GM19238 (cell line): ENCODE data around the gene RAD51D.
"Not testable (repeated sequence)": the region's sequence is repeated elsewhere in the genome, so short reads cannot be mapped to it uniquely, and the experiment has no call there.

Experiments
- DNase-seq: peaks from one replicate; pipeline ENCODE4 v3.0.0; 2011; ENCODE audit warnings: low spot score; ENCODE audit not compliant: insufficient read length

Gene RAD51D

DNA sequence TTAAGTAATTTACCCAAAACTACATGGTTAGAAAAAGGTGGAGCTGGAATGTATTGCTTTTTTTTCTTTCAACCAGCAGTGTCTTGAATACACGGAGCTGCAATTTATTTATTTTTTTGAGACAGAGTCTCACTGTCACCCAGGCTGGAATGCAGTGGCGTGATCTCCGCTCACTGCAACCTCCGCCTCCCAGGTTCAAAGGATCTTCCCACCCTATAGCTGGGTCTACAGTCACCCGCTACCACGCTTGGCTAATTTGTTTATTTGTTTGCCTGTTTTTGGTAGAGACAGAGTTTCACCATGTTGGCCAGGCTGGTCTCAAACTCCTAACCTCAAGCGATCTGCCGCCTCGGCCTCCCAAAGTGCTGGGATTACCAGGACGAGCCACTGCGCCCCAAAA, 29.0 kb downstream of the RAD51D start:
- not testable (repeated sequence) for DNase-seq

DNA sequence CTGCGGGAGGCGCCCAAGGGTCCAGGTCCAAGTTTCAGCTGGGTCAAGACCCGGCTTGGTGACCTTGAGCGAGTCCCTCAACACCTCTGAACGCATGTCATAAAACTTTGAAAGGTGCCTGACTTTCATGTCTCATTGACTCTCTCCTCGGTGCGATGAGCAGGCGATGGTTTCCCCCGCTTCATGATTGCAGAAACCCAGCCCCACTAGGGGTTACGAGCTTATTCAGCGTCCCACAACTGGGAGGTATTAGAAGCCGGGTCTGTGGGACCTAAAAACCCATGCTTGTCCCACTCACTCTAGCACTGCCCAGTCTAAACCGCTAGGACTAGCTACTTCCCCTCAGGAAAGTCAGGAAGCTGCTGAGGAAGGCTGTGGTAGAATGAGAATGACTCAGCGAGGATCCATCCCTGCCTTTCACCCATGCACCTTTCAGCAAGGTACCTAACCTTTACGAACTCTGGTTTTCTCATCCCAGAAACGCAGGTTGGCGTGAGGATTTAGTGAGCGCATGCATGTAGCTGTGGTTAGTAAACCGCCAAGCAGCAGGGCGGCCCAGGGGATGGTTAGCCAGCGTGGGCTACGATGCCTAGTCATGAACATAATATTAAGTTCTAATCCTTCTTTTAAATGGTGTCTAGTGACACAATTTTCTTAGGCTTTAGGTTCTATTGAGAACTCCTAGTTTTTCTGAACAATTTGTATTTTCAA, 29.9 kb downstream of the RAD51D start:
- no peak for DNase-seq

GRCh38 chr17:35088881-35089585, 30.6 kb downstream of the RAD51D start:
- DNase-seq = peak; percentile 77

- no peak for DNase-seq
Observed at GRCh38 chr17:35088356-35088880, 31.2 kb downstream of the RAD51D start.

DNA sequence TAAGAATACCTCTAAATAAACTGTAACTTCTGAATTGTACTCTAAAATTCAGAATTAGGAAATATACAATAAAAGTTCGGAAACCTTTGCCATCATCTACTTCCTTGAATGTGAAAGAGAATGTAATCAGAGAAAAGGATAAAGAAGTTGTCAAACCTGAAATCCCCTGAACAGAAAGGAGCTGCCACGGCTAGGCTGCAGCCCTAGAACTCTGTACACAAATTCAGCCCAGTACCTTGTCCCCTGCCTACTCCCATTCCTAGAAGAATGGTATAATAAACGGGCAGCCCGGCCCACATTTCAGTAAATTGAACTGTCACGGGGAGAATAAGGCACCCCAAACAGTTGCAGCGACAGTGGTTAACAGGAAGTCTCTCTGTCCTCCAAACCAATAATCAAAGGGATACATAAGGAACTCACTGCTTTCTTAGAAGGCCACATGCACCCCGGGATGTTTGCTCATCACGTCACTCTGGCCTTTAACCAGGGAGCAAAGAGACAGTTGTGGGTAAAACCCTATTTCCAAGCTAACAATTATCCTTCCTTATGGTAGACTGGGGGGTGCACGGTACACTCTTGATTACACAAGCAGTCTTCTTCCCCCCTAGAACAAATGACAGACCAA, 31.8 kb downstream of the RAD51D start:
- DNase-seq = no peak

DNA sequence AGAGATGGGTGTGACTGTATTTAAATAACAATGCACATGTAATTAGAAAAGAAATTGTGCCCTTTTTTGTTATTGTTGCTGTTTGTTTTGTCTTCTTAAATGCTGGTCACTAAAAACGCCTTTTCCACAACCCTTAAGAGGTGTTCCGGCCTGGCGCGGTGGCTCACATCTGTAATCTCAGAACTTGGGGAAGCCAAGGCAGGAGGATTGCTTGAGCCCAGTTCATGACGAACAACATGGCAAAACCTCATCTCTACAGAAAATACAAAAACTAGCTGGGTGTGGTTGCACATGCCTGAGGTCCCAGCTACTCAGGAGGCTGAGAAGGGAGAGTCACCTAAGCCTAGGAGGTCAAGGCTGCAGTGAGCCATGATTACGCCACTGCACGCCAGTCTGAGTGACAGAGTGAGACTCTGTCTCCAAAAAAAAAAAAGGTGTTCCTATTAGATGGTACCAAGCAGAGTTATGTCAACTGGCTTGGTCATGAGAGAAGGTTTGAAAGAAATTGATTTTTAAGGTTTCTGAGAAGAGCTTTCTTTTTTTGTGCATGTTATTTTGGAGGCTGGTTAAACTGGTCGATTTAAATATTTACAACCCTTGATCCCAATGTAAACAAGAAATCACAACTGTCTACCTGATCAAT, 32.6 kb downstream of the RAD51D start:
- DNase-seq = no peak

DNA sequence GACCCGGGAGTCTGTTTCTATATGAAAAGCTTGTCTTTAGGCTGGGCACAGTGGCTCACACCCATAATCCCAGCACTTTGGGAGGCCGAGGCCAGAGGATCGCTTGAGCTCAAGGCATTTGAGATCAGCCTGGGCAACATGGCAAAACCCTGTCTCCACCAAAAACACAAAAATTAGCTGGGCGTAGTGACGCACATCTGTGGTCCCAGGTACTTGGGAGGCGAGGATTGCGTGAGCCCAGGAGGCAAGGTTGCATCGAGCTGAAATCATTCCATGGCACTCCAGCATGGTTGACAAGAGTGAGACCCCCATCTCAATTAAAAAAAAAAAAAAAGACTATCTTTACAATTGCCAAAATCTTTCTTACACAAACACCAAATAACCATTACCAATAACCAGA, 33.5 kb downstream of the RAD51D start:
- DNase-seq = no peak

GRCh38 chr17:35084987-35085386, 34.7 kb downstream of the RAD51D start:
- DNase-seq = no peak

- no peak for DNase-seq
Observed at GRCh38 chr17:35083071-35083470, 36.6 kb downstream of the RAD51D start.

DNA sequence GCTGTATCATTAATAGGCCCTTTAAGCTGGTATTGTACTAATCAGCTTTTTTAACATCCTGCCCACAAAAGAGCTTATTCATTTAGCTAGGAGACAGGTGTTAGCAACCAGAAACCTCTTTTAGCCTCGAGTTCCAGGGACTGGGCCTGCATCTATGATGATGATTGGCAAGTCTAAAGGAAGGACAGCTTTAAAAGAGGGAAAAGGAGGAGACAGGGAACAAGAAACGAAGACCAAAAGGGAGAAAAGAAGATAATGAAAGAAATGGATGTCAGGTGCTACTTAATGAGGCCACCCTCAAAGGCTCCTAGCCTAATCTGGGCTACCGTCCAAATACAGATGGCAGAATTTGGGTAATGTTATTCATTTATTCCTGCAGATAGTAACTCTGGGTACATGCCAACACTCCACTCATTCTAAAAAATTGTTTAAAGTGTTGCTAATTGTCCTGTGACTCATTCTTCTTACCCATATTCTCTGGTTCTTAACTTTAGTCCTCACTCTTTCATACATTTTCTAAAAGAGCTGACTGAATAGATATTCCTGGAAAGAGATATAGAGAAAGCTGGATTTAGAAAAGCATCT, 37.5 kb downstream of the RAD51D start:
- no peak for DNase-seq

- no peak for DNase-seq
Observed at GRCh38 chr17:35081638-35082037, 38.0 kb downstream of the RAD51D start.

- DNase-seq = no peak
Observed at GRCh38 chr17:35080536-35080935, 39.1 kb downstream of the RAD51D start.

DNA sequence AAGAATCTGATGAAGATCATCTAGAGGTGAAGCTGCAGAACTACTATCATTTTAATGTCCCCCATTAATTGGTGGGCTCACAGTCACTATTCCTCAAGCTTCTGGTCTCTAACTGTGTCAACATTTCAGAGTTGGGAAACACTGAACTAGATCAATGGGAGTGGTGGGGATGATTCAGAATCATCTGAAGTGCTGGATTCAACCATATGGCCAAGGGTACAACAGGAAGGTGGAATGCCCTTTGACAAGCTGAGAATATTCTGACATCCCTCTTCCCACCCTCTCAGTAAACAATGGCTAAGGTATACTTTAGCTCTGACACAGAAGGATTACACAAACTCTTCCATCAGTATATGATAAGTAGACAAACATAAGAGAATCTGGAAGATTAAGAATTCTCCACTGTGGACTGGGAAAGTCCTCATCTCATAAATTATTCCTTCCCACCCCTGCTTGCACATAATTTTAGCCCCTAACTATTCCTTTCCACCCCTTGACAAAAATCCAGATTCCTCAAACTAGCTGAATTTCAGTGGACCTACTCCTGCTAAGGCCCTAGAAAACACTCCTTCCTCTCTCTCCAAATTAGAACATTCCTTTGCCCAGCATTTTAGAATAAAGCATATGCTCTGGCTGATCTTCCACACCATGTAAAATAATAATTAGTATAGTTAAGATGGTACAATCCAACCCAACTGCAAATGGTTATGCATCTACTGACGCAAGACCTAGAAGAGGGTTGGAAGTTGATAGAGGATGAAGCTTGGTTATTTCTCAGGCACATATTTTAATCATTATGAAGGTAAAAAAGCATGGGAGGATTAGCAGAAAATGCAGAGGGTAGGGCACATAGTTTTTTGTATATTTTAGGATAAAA, 39.9 kb downstream of the RAD51D start:
- no peak for DNase-seq

DNA sequence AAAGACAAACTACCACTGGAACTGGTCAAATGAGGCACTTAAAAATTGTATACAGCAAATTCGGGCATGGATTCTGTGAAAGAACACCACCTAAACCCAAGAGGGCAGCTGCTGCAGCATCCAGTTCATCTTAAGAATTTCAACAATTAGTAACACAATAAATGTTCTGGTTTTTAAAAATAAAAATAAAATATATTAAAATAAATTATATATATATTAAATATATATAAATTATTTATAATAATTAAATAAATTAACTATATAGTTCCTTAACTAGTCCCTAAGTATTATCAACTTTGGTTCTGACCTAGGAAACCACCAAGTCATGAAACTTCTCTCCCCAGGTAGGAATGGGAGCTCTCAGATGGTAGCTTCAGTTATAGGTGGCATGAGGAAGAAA, 42.8 kb downstream of the RAD51D start:
- no peak for DNase-seq

DNA sequence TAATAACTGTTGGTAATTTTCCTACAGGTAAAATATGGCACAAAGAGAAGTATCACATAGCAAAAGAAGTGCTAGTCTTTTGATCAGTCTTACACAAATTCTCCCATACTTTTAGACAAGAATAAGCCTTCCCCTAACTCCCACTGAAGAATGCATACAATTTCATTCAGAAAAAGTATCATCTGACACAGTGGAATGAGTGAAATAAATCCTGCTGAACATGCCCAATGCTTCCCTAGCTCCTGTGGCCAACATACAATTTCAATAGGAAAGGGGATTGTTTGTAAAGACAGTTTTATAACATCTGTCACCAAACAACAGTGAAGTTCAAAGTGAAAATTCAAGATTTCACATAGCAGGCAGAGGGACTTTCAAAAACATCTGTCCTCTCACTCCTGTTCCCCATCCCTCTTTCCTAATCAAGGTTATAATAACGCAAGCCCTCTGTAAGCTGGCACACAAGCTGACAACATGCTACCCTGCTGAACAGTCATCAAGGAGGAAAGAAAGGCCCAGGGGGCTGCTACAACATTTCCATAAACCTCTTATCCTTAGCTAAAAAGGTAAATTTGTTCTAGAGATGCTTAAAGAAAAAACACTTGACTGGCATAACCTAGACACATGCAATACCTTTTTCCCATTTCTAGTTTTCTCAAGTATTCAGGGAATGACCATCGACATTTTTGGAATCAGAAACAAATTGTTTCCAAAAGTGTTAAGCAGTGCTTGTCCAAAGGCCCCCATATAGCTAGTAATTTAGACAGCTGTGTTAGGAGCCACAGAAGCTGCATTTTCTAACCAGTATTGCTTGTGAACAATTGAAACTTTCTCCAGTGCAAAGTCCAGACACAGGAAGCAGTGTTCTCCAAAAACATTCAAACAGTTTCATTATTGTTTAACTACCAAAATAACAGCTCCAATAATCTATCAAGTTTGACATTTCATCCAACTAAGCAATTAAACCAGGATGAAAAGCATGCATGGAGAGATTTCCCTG, 44.7 kb downstream of the RAD51D start:
- no peak for DNase-seq

DNA sequence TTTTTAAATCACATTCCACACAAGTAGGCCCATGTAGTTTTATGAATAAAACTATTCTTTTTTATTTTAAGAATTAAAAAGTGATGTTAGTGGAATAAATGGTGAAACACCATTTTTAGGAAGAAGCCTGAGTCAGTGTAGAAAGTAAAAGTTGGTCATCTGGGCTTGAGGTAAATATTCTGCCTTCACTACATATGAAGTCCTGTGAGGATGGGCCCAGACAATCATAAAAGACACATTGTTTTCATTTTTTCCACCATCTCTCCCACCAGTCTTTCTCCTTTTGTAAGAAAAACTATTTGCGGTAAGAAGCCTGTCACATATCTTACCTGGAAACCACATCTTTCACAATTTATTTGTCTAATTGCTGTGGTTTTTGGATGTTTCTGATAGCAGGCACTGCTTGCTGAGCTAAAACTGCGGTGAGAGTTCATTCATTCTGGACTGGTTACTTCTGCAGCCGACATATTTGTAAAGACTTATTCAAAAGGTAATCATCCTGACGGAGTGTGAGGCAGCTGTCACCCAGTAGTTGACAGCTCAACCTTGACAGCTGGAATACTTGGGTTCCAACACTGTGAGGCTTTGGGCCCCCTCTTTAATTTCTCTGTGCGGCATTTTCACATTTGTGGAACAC, 45.6 kb downstream of the RAD51D start:
- no peak for DNase-seq

- no peak for DNase-seq
Observed at GRCh38 chr17:35073183-35073790, 46.4 kb downstream of the RAD51D start.

GRCh38 chr17:35069311-35069710, 50.3 kb downstream of the RAD51D start:
- no peak for DNase-seq
